Endothelial cell of umbilical vein (primary cell): Measurements from ENCODE around the gene FRY. TPM values are rescaled to one million over a fixed set of nuclear protein-coding genes. Genes with fewer than 3 reads are reported as not detected.

Experiments
- BruUV-seq: library from RNA; stranded (reverse); fragments of 400-500 nt; replicated peaks from 2 replicates; lab custom pipeline; 2021; lab: Mats Ljungman, UMichigan
- CTCF ChIA-PET: fragments of 300-600, 350-600 bp; sonication (Branson Sonifier 250); formaldehyde crosslinking; loops from one replicate; lab custom pipeline; 2021; ENCODE audit warnings: antibody characterized with exemption, inconsistent platforms; lab: Charles Lee
- POLR2A ChIA-PET: fragments of 300-600, 350-600 bp; sonication (Branson Sonifier 250); formaldehyde crosslinking; loops from one replicate; lab custom pipeline; 2021; ENCODE audit warnings: antibody characterized with exemption, inconsistent platforms; lab: Charles Lee
- DNase-seq: peaks from one replicate; pipeline ENCODE4 v3.0.0-alpha.2; 2011; ENCODE audit warnings: low read depth, low spot score
- FAIRE-seq: peaks from 2 replicates; lab custom pipeline; 2011; peaks lifted over from hg19 to GRCh38; lab: Jason Lieb, UNC
- H2AFZ ChIP-seq: 2 replicates; pipeline ENCODE4 v1.6.0; 2012; ENCODE audit warnings: low read depth, low read length, control low read depth, inconsistent platforms
- H3K27ac ChIP-seq: 2 replicates; pipeline ENCODE4 v1.5.1; 2011; ENCODE audit warnings: low read depth, mild to moderate bottlenecking, control low read depth, low read length, moderate library complexity; ENCODE audit not compliant: insufficient read depth
- H3K27me3 ChIP-seq, 2 experiments: 2 replicates each; pipeline versions ENCODE4 v1.6.0 to v1.6.1; 2011; ENCODE audit warnings: low read length in 2 of 2, mixed read lengths in 1 of 2; ENCODE audit not compliant: control insufficient read depth in 2 of 2, insufficient read depth in 2 of 2
- H3K36me3 ChIP-seq, 2 experiments: 2 replicates in 1 of 2; 3 replicates in 1 of 2; pipeline ENCODE4 v1.5.1; 2011; ENCODE audit warnings: low read length in 2 of 2, mild to moderate bottlenecking in 1 of 2, moderate library complexity in 1 of 2; ENCODE audit not compliant: control insufficient read depth in 2 of 2, insufficient read depth in 2 of 2; ENCODE audit errors: extremely low read depth in 1 of 2
- H3K4me1 ChIP-seq: 3 replicates; pipeline ENCODE4 v1.5.1; 2011; ENCODE audit warnings: mild to moderate bottlenecking, low read length; ENCODE audit not compliant: control insufficient read depth, insufficient read depth; ENCODE audit errors: extremely low read depth
- H3K4me2 ChIP-seq: 2 replicates; pipeline ENCODE4 v1.6.1; 2011; ENCODE audit warnings: low read length, control low read depth, mixed read lengths; ENCODE audit not compliant: insufficient read depth
- H3K4me3 ChIP-seq, 3 experiments: fragments of 200-600 bp in 1 of 3; sonication (generic), shearing (Covaris generic) in 1 of 3; replicated peaks in 1 of 3; 2 replicates each; pipeline ENCODE4 v1.5.1; 2011 to 2016; ENCODE audit warnings: control low read depth in 3 of 3, low read length in 3 of 3, mild to moderate bottlenecking in 2 of 3, inconsistent platforms in 1 of 3, low read depth in 1 of 3, moderate library complexity in 1 of 3; ENCODE audit not compliant: insufficient read depth in 1 of 3
- H3K79me2 ChIP-seq: 2 replicates; pipeline ENCODE4 v1.6.0; 2012; ENCODE audit warnings: low read length, inconsistent platforms; ENCODE audit not compliant: control insufficient read depth, insufficient read depth
- H3K9ac ChIP-seq: replicated peaks from 2 replicates; pipeline ENCODE3; 2011; ENCODE audit warnings: low read length, control low read depth; ENCODE audit not compliant: insufficient read depth; ENCODE audit errors: extremely low read depth
- H3K9me1 ChIP-seq: replicated peaks from 3 replicates; pipeline ENCODE4 v1.6.0; 2011; ENCODE audit warnings: mild to moderate bottlenecking, low read length; ENCODE audit not compliant: control insufficient read depth, insufficient read depth; ENCODE audit errors: extremely low read depth
- H3K9me3 ChIP-seq: replicated peaks from 2 replicates; pipeline ENCODE4 v1.5.1; 2012; ENCODE audit warnings: low read length, inconsistent platforms; ENCODE audit not compliant: control insufficient read depth, insufficient read depth
- H4K20me1 ChIP-seq: replicated peaks from 2 replicates; pipeline ENCODE3; 2011; ENCODE audit warnings: mild to moderate bottlenecking, low read length; ENCODE audit not compliant: control insufficient read depth, insufficient read depth; ENCODE audit errors: extremely low read depth
- CTCF ChIP-seq, 2 donors: IDR thresholded peaks; 1 replicate in 1 of 2; 2 replicates in 1 of 2; pipeline ENCODE4 v1.5.1; 2011; ENCODE audit warnings: low read length in 2 of 2, mild to moderate bottlenecking in 2 of 2, moderate library complexity in 2 of 2, control low read depth in 1 of 2, inconsistent platforms in 1 of 2, low read depth in 1 of 2; ENCODE audit not compliant: insufficient read depth in 1 of 2; ENCODE audit errors: extremely low read depth in 1 of 2
- EZH2 ChIP-seq: IDR thresholded peaks from 2 replicates; pipeline ENCODE4 v1.6.1; 2012; ENCODE audit warnings: borderline replicate concordance, low read depth, mild to moderate bottlenecking, moderate library complexity, low read length, inconsistent platforms; ENCODE audit not compliant: severe bottlenecking
- FOS ChIP-seq: IDR thresholded peaks from 2 replicates; pipeline ENCODE4 v1.6.1; 2011; ENCODE audit warnings: mild to moderate bottlenecking, low read length, moderate library complexity, borderline replicate concordance; ENCODE audit not compliant: insufficient read depth
- GATA2 ChIP-seq: IDR thresholded peaks from 2 replicates; pipeline ENCODE4 v1.7.0; 2011; ENCODE audit warnings: low read depth, mild to moderate bottlenecking, moderate library complexity, mixed read lengths, low read length; ENCODE audit not compliant: insufficient read length, insufficient read depth
- JUN ChIP-seq: IDR thresholded peaks from 2 replicates; pipeline ENCODE4 v1.6.1; 2011; ENCODE audit warnings: borderline replicate concordance, low read depth; ENCODE audit not compliant: insufficient read length, insufficient read depth
- MAX ChIP-seq: IDR thresholded peaks from 2 replicates; pipeline ENCODE4 v1.6.1; 2011; ENCODE audit not compliant: insufficient read depth, insufficient read length
- MYC ChIP-seq: IDR thresholded peaks from one replicate; pipeline ENCODE4 v1.6.1; 2011; ENCODE audit warnings: mild to moderate bottlenecking, low read depth, low read length
- POLR2A ChIP-seq: IDR thresholded peaks from 2 replicates; pipeline ENCODE4 v1.6.1; 2012; ENCODE audit warnings: low read depth, mild to moderate bottlenecking, control low read depth, low read length
- POLR2AphosphoS5 ChIP-seq: IDR thresholded peaks from 2 replicates; pipeline ENCODE4 v1.6.1; 2012; ENCODE audit warnings: low read depth, mild to moderate bottlenecking, control low read depth, low read length, moderate library complexity; ENCODE audit not compliant: insufficient read depth
- dilution Hi-C: fragments of 300-500 bp; cut with MboI; formaldehyde crosslinking; loops from one replicate; pipeline ENCODE4 v1.15.0; 2019; ENCODE audit warnings: low sequenced_read_pairs; ENCODE audit not compliant: extremely low pct_ligation_motif_present
- intact Hi-C: fragments of 100-400 bp; cut with micrococcal nuclease; formaldehyde crosslinking; loops from one replicate; pipeline ENCODE4 v1.10.0; 2022
- polyA plus RNA-seq, 4 experiments: library from polyadenylated mRNA; depleted of rRNA in 3 of 4; stranded (reverse) in 3 of 4; unstranded in 1 of 4; fragments of >200 nt; gene quantifications; 2 replicates each; pipeline versions ENCODE4 v1.2.1 to v1.2.3, GENCODE V29; 2011 to 2012; ENCODE audit warnings: missing spikeins in 1 of 4
- total RNA-seq: library from RNA; stranded (reverse); gene quantifications from 2 replicates; pipeline ENCODE4 v1.2.3, GENCODE V29; 2021

The FRY gene
- total and polyA plus RNA-seq, 2 donors (not counting 3 experiments of a cell fraction or from before 2014, with no cell fraction given) = 57.3 to 75.8 TPM

GRCh38 chr13:32039056-32039455 is 7.5 kb downstream of the FRY start:
- BruUV-seq = no TSS peak
- dilution Hi-C loops = no loop called here
- POLR2A ChIA-PET = no interaction called here

More at GRCh38 chr13:32039056-32039455, 7.5 kb downstream of the FRY start:
- Histone ChIP-seq H3K9me3 (no peaks in the 10 kb centered on the region), H3K9ac (no peak overlapping the region), H3K27me3 (no peaks in the 10 kb centered on the region), H3K36me3 (no peaks in the 10 kb centered on the region), H3K27ac (no peak overlapping the region), H3K4me1 (no peaks in the 10 kb centered on the region), H3K79me2 (no peaks in the 10 kb centered on the region), H3K4me3 (no peak overlapping the region), H2AFZ (no peak overlapping the region), H4K20me1 (no peaks in the 10 kb centered on the region), H3K4me2 (no peak overlapping the region), H3K9me1 (no peaks in the 10 kb centered on the region)
- intact Hi-C loops = no loop called here
- DNase-seq (no peak), FAIRE-seq (no peak)
- CTCF ChIA-PET = interaction anchor here (0.9 kb wide), 1 partner anchor 9 kb away, joined by 3 read pairs; no protein-coding TSS in a partner anchor
- TF ChIP-seq POLR2A (no peak), CTCF (IDR thresholded peaks at IDR 0.05; ENCODE audit: extremely low read depth in 1 of 2, insufficient read depth in 1 of 2, low read depth in 1 of 2, low read length in 2 of 2) (no peak), GATA2 (no peak), FOS (no peak), EZH2 (no peak), POLR2AphosphoS5 (no peak), JUN (no peak), MAX (no peak), MYC (no peak)
